Measurements from ENCODE around the gene LMO3. TPM values are rescaled to one million over a fixed set of nuclear protein-coding genes. Genes with fewer than 3 reads are reported as not detected.

LMO3 gene
- total RNA-seq, 1 donor from 2014 or later, result 48.4 TPM

- Mint-ChIP-seq H3K4me1 (ENCODE audit: low read depth) (peaks cover 21% of the 10 kb centered on the region), H3K9me3 (ENCODE audit: low read depth) (no peaks in the 10 kb centered on the region), H3K27me3 (no peaks in the 10 kb centered on the region), H3K27ac (no peak overlapping the region), H3K4me3 (ENCODE audit: low read depth) (no peak overlapping the region), H3K36me3 (ENCODE audit: insufficient read depth) (no peaks in the 10 kb centered on the region)
- TF ChIP-seq, protein P1, sequence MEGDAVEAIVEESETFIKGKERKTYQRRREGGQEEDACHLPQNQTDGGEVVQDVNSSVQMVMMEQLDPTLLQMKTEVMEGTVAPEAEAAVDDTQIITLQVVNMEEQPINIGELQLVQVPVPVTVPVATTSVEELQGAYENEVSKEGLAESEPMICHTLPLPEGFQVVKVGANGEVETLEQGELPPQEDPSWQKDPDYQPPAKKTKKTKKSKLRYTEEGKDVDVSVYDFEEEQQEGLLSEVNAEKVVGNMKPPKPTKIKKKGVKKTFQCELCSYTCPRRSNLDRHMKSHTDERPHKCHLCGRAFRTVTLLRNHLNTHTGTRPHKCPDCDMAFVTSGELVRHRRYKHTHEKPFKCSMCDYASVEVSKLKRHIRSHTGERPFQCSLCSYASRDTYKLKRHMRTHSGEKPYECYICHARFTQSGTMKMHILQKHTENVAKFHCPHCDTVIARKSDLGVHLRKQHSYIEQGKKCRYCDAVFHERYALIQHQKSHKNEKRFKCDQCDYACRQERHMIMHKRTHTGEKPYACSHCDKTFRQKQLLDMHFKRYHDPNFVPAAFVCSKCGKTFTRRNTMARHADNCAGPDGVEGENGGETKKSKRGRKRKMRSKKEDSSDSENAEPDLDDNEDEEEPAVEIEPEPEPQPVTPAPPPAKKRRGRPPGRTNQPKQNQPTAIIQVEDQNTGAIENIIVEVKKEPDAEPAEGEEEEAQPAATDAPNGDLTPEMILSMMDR (IDR thresholded peaks at IDR 0.05; ENCODE audit: unreplicated experiment), result no peak
- DNase-seq (ENCODE audit: low spot score, unreplicated experiment), result no peak
These were observed 82.0 kb downstream of the LMO3 start for GRCh38 chr12:16523951-16524331.

- Mint-ChIP-seq H3K36me3 (ENCODE audit: insufficient read depth) (no peaks in the 10 kb centered on the region), H3K4me1 (ENCODE audit: low read depth) (peaks cover 20% of the 10 kb centered on the region), H3K4me3 (ENCODE audit: low read depth) (no peak overlapping the region), H3K27me3 (no peaks in the 10 kb centered on the region), H3K27ac (no peak overlapping the region), H3K9me3 (ENCODE audit: low read depth) (no peaks in the 10 kb centered on the region)
- TF ChIP-seq, protein P1 (IDR thresholded peaks at IDR 0.05; ENCODE audit: unreplicated experiment), result no peak
- DNase-seq (ENCODE audit: low spot score, unreplicated experiment), result no peak
These were observed 82.5 kb downstream of the LMO3 start for GRCh38 chr12:16523284-16523950.

DNA sequence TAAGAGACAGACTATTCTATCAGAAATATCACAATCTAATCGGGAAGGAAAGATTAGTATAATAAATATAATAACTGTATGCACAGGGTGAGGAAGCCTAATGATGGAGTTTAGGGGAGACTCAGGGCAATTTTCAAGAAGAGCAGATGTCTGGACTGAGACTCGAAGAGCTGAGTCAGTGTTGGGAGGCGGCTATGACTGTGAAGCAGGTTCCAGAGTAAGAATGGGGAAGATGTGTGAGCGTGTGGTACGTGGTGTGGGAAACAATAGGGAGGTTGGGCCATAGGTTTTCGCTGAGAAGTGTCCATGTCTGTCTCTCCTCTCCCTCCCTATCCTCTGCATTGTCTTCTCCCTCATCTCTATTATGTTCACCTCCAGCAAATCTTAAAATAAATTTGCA is 85.6 kb downstream of the LMO3 start:
- no peaks in the 10 kb centered on the region for H3K9me3 Mint-ChIP-seq (ENCODE audit: low read depth)
- H3K27ac Mint-ChIP-seq, result no peak overlapping the region
- no peaks in the 10 kb centered on the region for H3K27me3 Mint-ChIP-seq
- TF ChIP-seq, protein P1 (IDR thresholded peaks at IDR 0.05; ENCODE audit: unreplicated experiment), result no peak
- no peak for DNase-seq (ENCODE audit: low spot score, unreplicated experiment)
- H3K36me3 Mint-ChIP-seq (ENCODE audit: insufficient read depth), result no peaks in the 10 kb centered on the region
- H3K4me1 Mint-ChIP-seq (ENCODE audit: low read depth), result peaks cover 20% of the 10 kb centered on the region
- no peak overlapping the region for H3K4me3 Mint-ChIP-seq (ENCODE audit: low read depth)

DNA sequence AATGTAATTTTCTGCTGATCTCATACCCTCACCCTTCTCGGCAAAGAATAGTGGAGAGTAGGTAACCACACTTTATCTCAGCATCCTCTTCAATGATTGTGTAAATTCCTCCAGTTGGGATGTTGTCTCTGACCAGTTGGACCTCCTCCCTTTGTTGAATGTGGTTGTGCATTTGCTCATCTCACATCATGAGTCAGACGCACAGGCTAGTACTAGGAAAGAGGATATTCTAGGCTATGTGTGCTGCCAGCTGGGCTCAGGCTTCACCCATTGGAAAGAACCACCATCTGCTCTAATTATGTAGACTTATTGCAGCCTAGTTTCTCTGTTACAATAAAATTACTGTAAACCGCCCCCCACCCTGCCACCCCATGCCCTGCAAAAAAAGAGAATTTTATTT is 90.3 kb downstream of the LMO3 start:
- H3K9me3 Mint-ChIP-seq (ENCODE audit: low read depth), result no peaks in the 10 kb centered on the region
- no peak for DNase-seq (ENCODE audit: low spot score, unreplicated experiment)
- no peaks in the 10 kb centered on the region for H3K4me1 Mint-ChIP-seq (ENCODE audit: low read depth)
- H3K4me3 Mint-ChIP-seq (ENCODE audit: low read depth), result no peak overlapping the region
- no peaks in the 10 kb centered on the region for H3K27me3 Mint-ChIP-seq
- no peaks in the 10 kb centered on the region for H3K36me3 Mint-ChIP-seq (ENCODE audit: insufficient read depth)
- TF ChIP-seq, protein P1 (IDR thresholded peaks at IDR 0.05; ENCODE audit: unreplicated experiment), result no peak
- H3K27ac Mint-ChIP-seq, result no peak overlapping the region

DNA sequence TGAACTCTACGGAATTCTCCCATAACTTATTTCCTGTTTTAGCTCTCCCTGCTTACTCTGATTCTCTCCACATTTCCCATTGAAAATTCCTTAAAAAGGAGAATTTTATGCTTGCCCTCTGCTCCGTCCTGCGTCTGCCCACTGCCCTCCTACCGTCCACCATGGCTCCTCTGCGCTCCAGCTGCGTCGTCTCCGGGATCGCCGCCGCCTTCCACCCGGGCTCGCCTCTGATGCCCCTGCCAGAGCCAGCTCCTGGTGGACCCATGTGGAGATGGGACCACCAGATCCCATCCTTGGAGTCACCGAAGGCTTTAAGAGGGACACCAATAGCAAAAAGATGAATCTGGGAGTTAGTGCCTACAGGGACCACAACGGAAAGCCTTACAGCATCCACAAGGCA is 92.7 kb downstream of the LMO3 start:
- DNase-seq (ENCODE audit: low spot score, unreplicated experiment), result no peak
- no peaks in the 10 kb centered on the region for H3K4me1 Mint-ChIP-seq (ENCODE audit: low read depth)
- H3K27ac Mint-ChIP-seq, result no peak overlapping the region
- no peaks in the 10 kb centered on the region for H3K9me3 Mint-ChIP-seq (ENCODE audit: low read depth)
- H3K27me3 Mint-ChIP-seq, result no peaks in the 10 kb centered on the region
- TF ChIP-seq, protein P1 (IDR thresholded peaks at IDR 0.05; ENCODE audit: unreplicated experiment), result no peak
- no peaks in the 10 kb centered on the region for H3K36me3 Mint-ChIP-seq (ENCODE audit: insufficient read depth)
- H3K4me3 Mint-ChIP-seq (ENCODE audit: low read depth), result no peak overlapping the region
